GM19372 (cell line): ENCODE measurements around the gene LGALS8.
"Not testable (repeated sequence)": the region's sequence is repeated elsewhere in the genome, so short reads cannot be mapped to it uniquely, and the experiment has no call there.

Experiments used
- ATAC-seq: cut with Tn5 transposase; IDR thresholded peaks from one replicate; pipeline ENCODE4 v1.9.1; 2021; ENCODE audit warnings: mild to moderate bottlenecking, low read depth, moderate library complexity; ENCODE audit not compliant: unreplicated experiment

Gene LGALS8

DNA sequence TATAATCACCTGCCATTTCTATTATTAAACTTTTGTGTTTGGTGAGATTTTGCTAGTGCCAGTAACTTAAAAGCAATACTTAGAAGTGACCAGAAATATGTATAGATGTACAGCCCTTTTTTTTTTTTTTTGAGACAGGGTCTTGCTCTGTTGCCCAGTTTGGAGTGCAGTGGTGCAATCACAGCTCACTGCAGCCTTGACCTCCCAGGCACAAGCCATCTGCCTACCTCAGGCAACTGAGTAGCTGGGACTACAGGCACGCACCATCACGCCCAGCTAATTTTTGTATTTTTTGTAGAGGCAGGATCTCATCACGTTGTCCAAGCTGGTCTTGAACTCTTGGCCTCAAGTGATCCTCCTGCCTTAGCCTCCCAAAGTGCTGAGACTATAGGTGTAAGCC is 56.6 kb downstream of the LGALS8 start:
- ATAC-seq, result not testable (repeated sequence)

GRCh38 chr1:236581528-236581927 is 57.7 kb downstream of the LGALS8 start:
- no peak for ATAC-seq

DNA sequence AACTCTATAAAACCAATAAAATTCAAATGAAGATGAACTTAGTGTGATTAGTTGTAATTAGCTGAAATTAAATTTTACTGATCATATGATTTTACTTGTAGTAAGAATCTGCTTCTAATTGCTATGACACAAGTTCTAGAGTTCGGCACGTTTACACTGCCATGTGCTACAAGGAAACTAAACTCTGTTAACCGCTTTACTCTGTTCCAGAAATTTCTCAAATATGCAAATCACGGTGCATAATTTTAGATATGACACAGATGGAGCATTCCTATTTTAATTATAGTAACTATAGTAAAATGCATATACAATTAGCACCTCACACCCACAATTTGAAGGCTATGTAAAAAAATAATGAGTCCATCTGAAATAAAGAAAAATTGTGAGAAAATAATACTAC is 65.7 kb downstream of the LGALS8 start:
- no peak for ATAC-seq

DNA sequence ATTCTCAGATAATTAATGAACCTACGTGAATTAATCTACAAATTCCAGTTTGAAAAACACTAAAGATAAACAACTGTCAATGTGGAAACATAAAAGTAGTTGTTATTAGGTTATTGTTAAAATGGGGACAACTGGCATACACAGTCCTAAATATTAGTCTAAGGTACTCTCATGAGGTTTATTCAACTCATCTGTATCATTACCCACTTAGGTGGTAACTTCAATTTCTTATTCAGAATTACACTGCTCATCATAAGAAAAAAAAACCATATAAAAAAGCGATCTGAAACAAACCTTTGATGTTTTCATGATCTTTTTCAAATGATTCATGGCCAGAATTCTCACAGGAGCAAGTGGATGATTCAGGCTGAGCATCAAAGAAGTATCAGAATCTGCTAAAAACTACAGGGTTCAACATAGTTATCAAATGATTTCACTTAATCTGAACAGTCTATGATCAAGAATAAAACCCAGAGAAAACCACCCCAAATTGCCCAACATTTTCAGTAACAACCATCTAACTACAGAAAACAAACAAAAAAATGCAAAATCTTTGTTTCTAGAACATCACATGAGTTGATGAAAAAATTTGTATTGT is 66.9 kb downstream of the LGALS8 start:
- no peak for ATAC-seq

DNA sequence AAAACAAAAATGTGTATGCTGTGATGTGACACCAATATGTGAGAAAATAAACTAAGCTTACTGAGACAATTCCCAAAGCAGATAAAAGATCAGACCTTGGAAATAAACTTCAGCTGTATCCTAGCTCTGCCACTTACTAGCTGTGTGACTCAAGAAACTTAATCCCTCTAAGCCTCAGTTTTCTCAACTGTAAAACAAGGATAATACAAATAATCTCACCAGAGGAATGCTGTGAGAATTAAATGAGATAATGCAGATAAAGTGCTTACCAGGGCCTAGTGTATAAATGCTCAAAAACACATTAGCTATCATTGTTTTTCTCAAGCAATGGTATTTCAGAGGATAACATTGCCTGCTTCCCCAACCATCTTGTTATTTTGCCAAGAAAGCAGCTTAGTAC is 78.4 kb downstream of the LGALS8 start:
- no peak for ATAC-seq
